T-helper 1 cell treated with Interleukin-12 subunit alpha and Interleukin-12 subunit beta and Interleukin-4 antibody, amounts not matched to agents 30 μg/mL and 1 μg/mL, for 36 hours (primary cell): ENCODE measurements around the gene JAZF1.

Experiments
- H3K27ac Mint-ChIP-seq: one replicate; pipeline ENCODE4 v1.8.0; 2021; ENCODE audit warnings: mild to moderate bottlenecking, mixed read lengths
- H3K27me3 Mint-ChIP-seq: one replicate; pipeline ENCODE4 v1.8.0; 2021; ENCODE audit warnings: low read depth, mixed read lengths
- H3K36me3 Mint-ChIP-seq: one replicate; pipeline ENCODE4 v1.8.0; 2021; ENCODE audit warnings: low read depth, mixed read lengths
- H3K4me1 Mint-ChIP-seq: one replicate; pipeline ENCODE4 v1.8.0; 2021; ENCODE audit warnings: low read depth, mixed read lengths
- H3K4me3 Mint-ChIP-seq: one replicate; pipeline ENCODE4 v1.8.0; 2021; ENCODE audit warnings: mild to moderate bottlenecking, moderate library complexity, mixed read lengths
- H3K9me3 Mint-ChIP-seq: one replicate; pipeline ENCODE4 v1.8.0; 2021; ENCODE audit warnings: mixed read lengths

JAZF1 gene

DNA sequence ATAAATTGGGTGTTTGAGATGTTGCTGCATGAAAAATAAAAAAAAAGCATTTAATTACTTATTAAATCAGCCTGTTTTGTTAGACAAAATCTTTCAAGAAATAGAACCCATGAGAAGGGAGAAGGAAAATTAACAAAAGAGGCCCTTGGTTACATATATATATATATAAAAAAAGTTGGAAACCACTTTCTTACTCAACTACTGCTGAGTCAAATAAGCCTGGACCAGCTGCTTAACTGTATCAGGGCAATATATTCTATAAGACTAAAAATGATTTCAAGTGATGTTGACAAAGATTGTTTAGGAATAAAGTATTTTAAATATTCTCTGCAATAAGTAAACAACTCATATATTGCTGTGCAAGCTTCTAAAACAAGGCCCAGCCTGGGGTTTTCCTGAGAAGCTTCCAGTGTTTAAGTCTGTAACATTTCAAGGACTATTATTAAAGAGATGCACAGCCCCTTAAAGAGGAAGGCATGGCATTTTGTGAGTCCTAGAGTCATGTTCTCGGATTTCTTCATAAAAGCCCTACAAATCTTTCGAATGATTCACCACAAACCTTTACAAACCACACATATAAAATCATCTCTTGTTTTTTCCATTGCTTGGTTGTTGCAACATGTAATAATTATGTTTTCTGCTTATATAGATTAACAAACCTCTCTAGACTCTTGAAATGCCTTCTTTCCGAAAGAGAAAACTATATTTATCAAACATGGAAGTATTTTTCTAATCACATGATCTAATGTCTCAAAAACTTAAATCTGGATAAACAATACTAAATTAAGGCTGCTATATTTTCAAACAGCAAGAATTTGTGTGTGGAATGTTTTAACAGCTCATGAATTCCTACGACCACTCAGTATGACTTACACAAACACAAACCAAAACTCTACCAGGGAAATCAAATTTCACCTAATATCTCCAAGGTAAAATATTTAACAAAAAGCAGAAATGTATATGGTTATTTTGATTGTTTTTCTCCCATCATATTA is 14.3 kb downstream of the JAZF1 start:
- Mint-ChIP-seq H3K4me1 (no peaks in the 10 kb centered on the region), H3K27me3 (peaks cover 4% of the 10 kb centered on the region), H3K27ac (no peak overlapping the region), H3K36me3 (no peaks in the 10 kb centered on the region), H3K9me3 (no peaks in the 10 kb centered on the region), H3K4me3 (no peak overlapping the region)

DNA sequence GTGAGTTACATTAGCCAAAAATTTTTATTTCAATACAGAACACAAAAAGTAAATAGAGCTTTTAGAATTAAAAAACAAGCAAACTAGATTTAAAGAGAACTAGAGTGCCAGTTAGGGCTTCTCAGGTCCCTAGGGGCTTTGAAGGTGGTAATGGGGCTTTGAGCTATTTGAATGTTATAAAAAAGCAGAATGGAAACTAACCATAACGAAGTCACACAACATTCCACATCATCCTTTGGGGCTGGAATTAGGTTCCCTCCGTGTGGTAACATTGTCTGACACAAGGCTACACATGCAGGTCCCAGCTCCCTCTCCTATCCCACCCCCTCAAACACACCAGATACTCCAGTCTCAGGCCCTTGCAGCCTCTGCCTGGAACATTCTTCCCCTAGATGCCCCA is 15.3 kb downstream of the JAZF1 start:
- Mint-ChIP-seq H3K27ac (no peak overlapping the region), H3K4me3 (no peak overlapping the region), H3K27me3 (peaks cover 4% of the 10 kb centered on the region), H3K9me3 (no peaks in the 10 kb centered on the region), H3K4me1 (no peaks in the 10 kb centered on the region), H3K36me3 (no peaks in the 10 kb centered on the region)

DNA sequence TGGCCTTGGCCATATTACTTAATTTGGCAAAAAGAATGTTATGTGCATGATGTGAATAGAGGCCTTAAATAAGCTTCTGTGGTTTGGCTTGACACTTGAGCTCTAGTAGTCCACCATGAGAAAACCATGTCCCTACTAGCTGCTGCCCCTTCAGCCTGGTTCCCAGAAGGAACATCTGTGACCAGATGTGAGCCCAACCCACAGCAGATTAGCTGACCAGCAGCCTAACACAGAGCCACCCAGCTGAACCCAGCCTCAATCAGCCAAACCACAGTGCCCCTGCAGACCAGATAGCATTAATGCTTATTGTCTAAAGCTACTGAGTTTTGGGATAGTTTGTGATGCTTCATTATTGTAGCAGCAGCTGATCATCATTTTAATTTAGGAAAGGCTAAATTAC is 16.6 kb downstream of the JAZF1 start:
- Mint-ChIP-seq H3K27me3 (peaks cover 4% of the 10 kb centered on the region), H3K4me3 (no peak overlapping the region), H3K4me1 (no peaks in the 10 kb centered on the region), H3K9me3 (no peaks in the 10 kb centered on the region), H3K27ac (no peak overlapping the region), H3K36me3 (no peaks in the 10 kb centered on the region)

DNA sequence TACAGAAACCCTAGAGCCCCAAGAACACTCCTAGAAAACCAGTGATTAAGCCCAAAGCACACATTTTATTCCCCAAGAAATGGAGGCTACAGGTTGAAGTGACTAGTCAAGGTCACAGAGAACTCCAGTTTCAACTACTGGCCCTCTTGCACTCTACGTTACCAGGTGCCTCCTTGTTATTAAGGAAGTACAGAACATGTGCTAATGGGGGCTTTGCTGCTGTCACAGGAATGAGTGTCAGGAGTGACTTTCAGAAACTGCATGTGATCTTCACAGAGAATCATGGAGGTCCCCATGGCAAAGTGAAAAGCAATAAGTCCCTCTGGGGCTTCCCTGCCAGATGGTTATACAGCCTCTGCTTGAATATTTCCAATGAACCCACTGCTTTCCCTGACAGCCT is 19.3 kb downstream of the JAZF1 start:
- Mint-ChIP-seq H3K4me1 (peaks cover 3% of the 10 kb centered on the region), H3K9me3 (no peaks in the 10 kb centered on the region), H3K36me3 (no peaks in the 10 kb centered on the region), H3K27ac (no peak overlapping the region), H3K4me3 (no peak overlapping the region), H3K27me3 (peaks cover 6% of the 10 kb centered on the region)

DNA sequence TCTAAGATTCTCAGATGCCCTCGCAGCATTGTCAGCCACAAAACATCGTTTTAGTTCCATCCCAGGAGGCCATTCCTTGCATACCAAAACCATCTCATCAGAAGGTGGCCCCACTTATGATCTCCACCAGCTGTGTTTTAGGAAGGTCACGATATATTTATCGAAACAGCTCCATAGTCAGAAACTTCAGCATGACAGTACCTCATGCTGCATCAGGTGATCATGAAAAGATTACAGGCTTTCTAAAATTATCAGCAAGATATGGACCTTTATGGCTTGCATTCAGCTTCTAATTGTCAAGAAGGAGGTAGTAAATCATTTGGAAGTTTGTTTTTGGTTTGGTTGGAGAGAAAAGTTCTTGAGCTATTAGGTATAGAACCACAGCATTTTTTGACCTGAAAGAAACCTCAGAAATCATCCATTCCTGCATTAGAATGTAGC is 20.0 kb downstream of the JAZF1 start:
- Mint-ChIP-seq H3K36me3 (no peaks in the 10 kb centered on the region), H3K4me1 (peaks cover 5% of the 10 kb centered on the region), H3K27ac (no peak overlapping the region)

DNA sequence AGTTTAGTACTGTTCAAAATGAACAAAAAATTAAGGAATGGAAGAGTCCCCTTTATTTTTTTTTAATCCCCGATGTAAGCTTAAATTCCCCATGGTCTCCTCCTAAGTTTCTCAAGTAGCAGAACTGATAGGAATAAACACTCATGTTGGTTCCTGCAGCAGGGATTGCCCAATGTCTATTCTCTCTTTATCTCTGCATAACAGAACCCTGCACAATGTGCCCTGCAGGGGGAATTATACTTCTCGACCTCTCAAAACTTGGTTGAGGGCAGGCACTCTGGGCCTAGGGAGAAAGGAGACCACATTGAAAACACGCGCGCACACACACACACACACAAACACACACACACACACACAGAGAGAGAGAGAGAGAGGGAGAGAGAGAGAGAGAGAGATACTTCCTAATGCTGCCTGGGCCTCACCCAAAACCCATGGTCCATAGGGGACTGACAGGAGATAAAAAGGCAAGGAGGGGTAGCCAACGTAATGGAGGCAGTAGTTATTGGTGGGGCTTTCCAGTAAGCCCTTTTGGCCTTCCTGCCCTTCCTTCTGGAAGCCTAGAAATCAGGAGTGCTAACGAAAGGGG is 22.7 kb downstream of the JAZF1 start:
- Mint-ChIP-seq H3K36me3 (no peaks in the 10 kb centered on the region), H3K27me3 (peaks cover 6% of the 10 kb centered on the region), H3K4me1 (peaks cover 16% of the 10 kb centered on the region), H3K27ac (no peak overlapping the region), H3K9me3 (no peaks in the 10 kb centered on the region), H3K4me3 (no peak overlapping the region)

More for the DNA sequence above, 20.0 kb downstream of the JAZF1 start:
- no peak overlapping the region for H3K4me3 Mint-ChIP-seq
- H3K27me3 Mint-ChIP-seq, result peaks cover 4% of the 10 kb centered on the region
- H3K9me3 Mint-ChIP-seq, result no peaks in the 10 kb centered on the region

DNA sequence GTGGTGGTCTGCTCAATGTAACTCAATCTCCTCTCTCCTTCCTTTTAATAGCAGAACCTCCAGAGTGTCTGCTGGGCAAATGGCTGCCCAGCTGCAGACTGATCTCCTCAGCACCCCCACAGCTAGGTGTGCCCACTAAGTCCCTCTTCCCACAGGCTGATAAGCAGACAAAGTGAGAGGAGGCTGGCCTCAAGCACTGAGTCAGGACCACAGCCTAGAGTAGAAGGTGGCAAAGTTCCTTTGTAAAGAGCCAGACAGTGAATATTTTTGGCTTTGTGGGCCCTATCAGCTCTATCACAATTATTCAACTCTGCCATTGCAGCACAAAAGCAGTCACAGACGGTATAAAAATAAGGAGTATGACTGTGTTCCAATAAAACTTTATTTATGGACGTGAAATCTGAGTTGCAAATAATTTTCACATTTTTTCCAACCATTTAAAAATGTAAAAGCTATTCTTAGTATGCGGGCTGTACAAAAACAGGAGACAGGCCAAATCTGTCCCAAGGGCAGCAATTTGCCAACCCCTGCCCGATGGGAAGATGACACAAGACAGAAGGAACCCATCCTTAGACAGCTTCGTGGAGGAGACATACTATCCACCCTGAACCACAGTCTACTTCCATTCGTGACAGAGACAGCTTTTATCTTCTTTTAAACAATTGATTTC is 23.4 kb downstream of the JAZF1 start:
- Mint-ChIP-seq H3K4me1 (peaks cover 21% of the 10 kb centered on the region), H3K27ac (no peak overlapping the region), H3K4me3 (no peak overlapping the region)

DNA sequence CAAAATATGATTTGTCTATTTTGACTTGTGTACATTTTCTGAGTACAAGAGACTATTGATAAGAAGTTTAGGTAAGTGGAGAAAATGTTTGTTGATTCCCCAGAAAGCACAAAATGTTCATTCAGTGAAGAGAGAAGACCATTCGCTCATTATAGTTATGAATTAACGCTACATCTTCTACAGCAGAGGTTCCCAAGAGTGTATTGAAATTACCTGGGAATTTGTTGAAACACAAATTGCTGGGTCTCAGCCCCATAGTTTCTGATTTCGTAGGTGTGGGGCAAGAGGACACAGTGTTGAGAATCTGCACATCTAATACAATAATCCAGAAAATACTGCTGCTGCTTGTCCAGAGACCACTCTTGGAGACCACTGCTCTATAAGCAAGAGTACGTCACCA is 24.2 kb downstream of the JAZF1 start:
- no peaks in the 10 kb centered on the region for H3K9me3 Mint-ChIP-seq
- peaks cover 25% of the 10 kb centered on the region for H3K4me1 Mint-ChIP-seq
- no peaks in the 10 kb centered on the region for H3K36me3 Mint-ChIP-seq
- H3K27me3 Mint-ChIP-seq, result peaks cover 6% of the 10 kb centered on the region
- no peak overlapping the region for H3K27ac Mint-ChIP-seq
- H3K4me3 Mint-ChIP-seq, result no peak overlapping the region

More for the DNA sequence above, 23.4 kb downstream of the JAZF1 start:
- no peaks in the 10 kb centered on the region for H3K36me3 Mint-ChIP-seq
- peaks cover 6% of the 10 kb centered on the region for H3K27me3 Mint-ChIP-seq
- H3K9me3 Mint-ChIP-seq, result no peaks in the 10 kb centered on the region

DNA sequence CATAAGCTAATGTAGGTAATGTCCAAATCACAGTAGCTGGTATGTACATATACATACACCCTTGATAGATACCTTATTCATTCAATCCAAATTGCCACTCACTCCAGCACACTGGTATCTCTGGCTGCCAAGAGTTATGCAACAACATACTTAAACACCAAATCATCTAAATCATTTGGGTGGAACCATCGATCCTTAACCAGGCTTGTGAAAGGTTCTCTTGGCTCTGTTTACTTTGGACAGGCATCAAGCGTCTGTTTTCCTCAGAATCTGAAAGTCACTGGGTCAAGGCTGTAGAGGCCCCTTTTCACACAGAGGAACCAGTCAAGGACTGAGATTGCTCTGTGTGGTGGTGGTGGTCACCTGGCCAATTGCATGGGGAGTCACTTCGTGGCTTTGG is 24.6 kb downstream of the JAZF1 start:
- H3K36me3 Mint-ChIP-seq, result no peaks in the 10 kb centered on the region
- peaks cover 25% of the 10 kb centered on the region for H3K4me1 Mint-ChIP-seq
- no peak overlapping the region for H3K27ac Mint-ChIP-seq
- no peaks in the 10 kb centered on the region for H3K9me3 Mint-ChIP-seq
- no peak overlapping the region for H3K4me3 Mint-ChIP-seq
- H3K27me3 Mint-ChIP-seq, result peaks cover 6% of the 10 kb centered on the region

DNA sequence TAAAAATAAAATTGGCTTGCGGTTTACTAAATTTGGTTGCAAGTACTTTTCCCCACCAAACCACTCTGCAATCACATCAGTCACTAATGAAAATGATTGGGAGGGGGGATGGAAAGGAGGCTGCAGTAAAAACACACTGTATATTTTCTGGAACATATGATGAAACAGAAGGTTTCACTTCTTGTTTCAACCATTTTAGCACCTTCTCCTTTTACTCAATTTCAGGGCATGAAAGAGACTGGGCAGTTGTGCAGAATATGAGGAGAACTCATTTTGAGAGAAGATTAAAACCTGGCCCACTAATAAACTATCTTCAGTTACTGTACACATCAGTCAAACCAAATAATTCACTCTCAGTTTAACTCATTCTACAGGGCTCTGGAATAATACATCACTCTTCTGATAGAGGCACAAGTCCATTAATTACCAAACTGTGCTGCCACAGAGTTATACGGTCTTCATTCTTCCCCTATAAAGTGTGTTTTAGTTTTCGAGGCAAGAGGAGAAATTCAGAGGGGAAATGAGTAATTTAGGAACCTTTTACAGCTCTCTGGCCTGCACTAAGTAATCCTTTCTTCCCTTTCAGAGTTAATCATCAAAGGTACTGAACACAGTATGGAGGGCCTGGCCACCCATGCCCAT is 25.5 kb downstream of the JAZF1 start:
- no peaks in the 10 kb centered on the region for H3K9me3 Mint-ChIP-seq
- peak overlapping the region; percentile 24 for H3K27ac Mint-ChIP-seq
- peak overlapping the region; percentile 32 for H3K4me3 Mint-ChIP-seq
- H3K27me3 Mint-ChIP-seq, result peaks cover 6% of the 10 kb centered on the region
- no peaks in the 10 kb centered on the region for H3K36me3 Mint-ChIP-seq
- peaks cover 28% of the 10 kb centered on the region for H3K4me1 Mint-ChIP-seq

DNA sequence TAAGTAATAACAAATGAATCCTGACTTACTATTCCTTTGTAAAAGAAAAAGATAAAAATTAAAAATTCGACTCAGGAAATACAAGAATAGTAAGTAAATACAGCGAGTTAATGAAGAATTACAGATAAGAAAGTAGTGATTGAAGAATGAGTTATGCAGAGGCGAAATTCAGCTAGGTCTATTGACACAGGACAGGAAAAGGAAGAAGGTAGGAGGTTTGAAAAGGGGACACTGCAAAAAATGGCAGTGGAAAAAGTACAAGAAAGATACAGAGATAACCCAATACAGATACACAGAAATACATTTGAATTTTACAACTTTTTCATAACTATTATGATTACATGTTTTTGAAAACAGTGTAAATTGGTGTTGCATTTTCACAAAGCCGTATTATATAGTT is 28.0 kb downstream of the JAZF1 start:
- Mint-ChIP-seq H3K4me3 (no peak overlapping the region), H3K27me3 (peaks cover 8% of the 10 kb centered on the region), H3K27ac (peak overlapping the region; percentile 3), H3K36me3 (no peaks in the 10 kb centered on the region), H3K9me3 (no peaks in the 10 kb centered on the region), H3K4me1 (peaks cover 34% of the 10 kb centered on the region)

DNA sequence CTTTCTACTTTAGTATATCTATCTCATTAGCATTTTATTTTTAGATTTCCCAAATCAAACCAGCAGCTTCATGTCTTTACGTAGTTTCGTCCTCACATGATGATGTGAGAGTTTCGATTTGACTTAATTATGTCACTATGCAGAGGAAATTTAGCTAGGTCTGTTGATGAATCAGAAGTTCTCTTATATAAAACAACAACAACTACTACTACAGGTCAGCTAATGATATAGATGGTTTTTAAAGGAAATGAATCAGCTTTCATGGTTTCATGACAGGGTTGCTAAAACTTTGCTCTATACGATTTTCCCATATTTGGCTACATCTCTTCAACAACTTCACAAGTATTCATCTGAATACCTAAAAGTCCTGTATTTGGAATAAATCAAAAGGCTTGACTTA is 28.6 kb downstream of the JAZF1 start:
- H3K27me3 Mint-ChIP-seq, result peaks cover 8% of the 10 kb centered on the region
- no peak overlapping the region for H3K4me3 Mint-ChIP-seq
- H3K4me1 Mint-ChIP-seq, result peaks cover 32% of the 10 kb centered on the region
- H3K27ac Mint-ChIP-seq, result peak overlapping the region; percentile 32
- no peaks in the 10 kb centered on the region for H3K9me3 Mint-ChIP-seq
- no peaks in the 10 kb centered on the region for H3K36me3 Mint-ChIP-seq

DNA sequence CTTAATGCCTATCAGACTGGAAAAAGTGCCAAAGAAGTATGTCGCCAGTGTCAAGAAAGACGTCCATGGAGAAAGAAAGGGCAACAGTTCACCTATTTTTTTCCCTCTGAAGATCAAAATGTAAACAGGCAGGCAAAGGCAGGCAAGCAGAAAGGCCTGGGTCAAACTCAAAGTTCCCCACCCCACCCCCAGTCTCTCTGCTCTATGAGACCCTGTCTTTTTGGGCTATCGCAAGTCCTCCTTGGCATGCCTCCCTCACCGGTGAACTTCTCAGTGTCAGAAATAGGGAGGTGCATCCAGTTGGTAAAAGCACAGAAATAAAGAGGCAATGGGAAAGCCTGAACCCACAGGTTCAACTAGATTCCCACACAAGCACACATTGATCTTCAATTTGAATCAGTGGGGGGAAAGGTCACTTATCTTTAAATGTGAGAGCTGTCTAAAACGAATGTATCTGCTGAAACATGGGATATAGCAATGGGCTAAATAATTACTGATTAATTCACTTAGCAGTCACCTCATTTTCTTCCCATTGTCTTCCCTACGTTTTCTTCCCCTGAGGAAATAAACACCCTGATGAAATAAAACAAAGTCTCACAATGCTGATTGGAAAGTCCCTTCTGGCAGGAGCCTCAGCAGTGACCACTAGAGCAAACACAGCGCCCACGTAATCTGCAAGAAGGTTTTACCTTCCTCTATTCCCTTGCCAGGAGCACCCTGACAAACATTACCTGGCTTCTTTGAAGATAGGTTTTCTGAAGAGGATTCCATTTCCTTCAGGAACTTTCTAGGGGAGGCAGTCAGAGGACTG is 31.1 kb downstream of the JAZF1 start:
- H3K4me1 Mint-ChIP-seq, result peaks cover 22% of the 10 kb centered on the region
- no peak overlapping the region for H3K4me3 Mint-ChIP-seq
- H3K27me3 Mint-ChIP-seq, result peaks cover 8% of the 10 kb centered on the region
- no peak overlapping the region for H3K27ac Mint-ChIP-seq
- no peaks in the 10 kb centered on the region for H3K36me3 Mint-ChIP-seq
- H3K9me3 Mint-ChIP-seq, result no peaks in the 10 kb centered on the region

DNA sequence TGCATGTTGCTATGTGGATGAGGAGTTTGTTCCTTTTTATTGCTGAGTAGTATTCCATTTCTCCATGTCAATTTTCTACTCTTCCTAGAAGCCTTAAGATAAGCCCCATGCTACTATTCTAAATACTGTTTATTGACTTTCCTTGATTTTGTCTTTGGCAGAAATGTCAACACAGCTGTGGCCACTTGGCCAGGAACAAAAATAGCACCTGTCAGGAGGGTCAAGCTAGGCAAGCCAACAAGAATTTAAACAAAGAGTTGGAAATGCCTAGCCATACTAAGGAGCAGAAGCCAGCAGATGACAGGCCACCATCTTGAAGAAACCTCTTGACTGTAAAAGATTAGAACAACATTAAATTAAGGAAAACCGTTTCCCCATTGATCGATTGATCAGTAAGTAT is 34.7 kb downstream of the JAZF1 start:
- no peaks in the 10 kb centered on the region for H3K36me3 Mint-ChIP-seq
- H3K27me3 Mint-ChIP-seq, result peaks cover 4% of the 10 kb centered on the region
- H3K4me3 Mint-ChIP-seq, result no peak overlapping the region
- peaks cover 9% of the 10 kb centered on the region for H3K4me1 Mint-ChIP-seq
- no peak overlapping the region for H3K27ac Mint-ChIP-seq
- no peaks in the 10 kb centered on the region for H3K9me3 Mint-ChIP-seq
